Upper lobe of left lung (tissue), 6 donors: ENCODE results near the gene ARHGAP21. TPM values are rescaled to one million over a fixed set of nuclear protein-coding genes. Genes with fewer than 3 reads are reported as not detected.

Experiments used
- ATAC-seq, 2 donors: fragments of 200-7000 bp; cut with Tn5 transposase; one replicate each; pipeline ENCODE4 v1.9.1; 2022; ENCODE audit warnings: mild to moderate bottlenecking in 2 of 2, moderate library complexity in 2 of 2; ENCODE audit not compliant: low FRiP score in 2 of 2
- DNase-seq, 2 donors: peaks; one replicate each; pipeline ENCODE4 v3.0.0-alpha.2; 2019 to 2020
- H3K27ac ChIP-seq, 4 donors: fragments of 200-600 bp; sonication (generic); one replicate each; pipeline ENCODE4 v1.5.1; 2016 to 2019
- H3K27me3 ChIP-seq, 4 donors: fragments of 200-600 bp; sonication (generic); one replicate each; pipeline ENCODE4 v1.5.1; 2017 to 2019
- H3K36me3 ChIP-seq, 4 donors: fragments of 200-600 bp; sonication (generic); one replicate each; pipeline ENCODE4 v1.5.1; 2016 to 2019
- H3K4me1 ChIP-seq, 4 donors: fragments of 200-600 bp; sonication (generic); one replicate each; pipeline ENCODE4 v1.5.1; 2018 to 2019
- H3K4me3 ChIP-seq, 4 donors: fragments of 200-600 bp; sonication (generic); one replicate each; pipeline ENCODE4 v1.5.1; 2017 to 2019; ENCODE audit warnings: mild to moderate bottlenecking in 2 of 4, moderate library complexity in 1 of 4
- H3K9me3 ChIP-seq, 4 donors: fragments of 200-600 bp; sonication (generic); one replicate each; pipeline ENCODE4 v1.5.1; 2018 to 2019
- EP300 ChIP-seq, 4 donors: sonication (generic); formaldehyde crosslinking; IDR thresholded peaks; one replicate each; pipeline ENCODE4 v1.5.1; 2017; ENCODE audit warnings: antibody characterized with exemption in 4 of 4, control low read depth in 2 of 4
- POLR2A ChIP-seq, 4 donors: fragments of 450-650 bp; IDR thresholded peaks; one replicate each; pipeline ENCODE4 v1.5.1; 2016 to 2017; ENCODE audit warnings: antibody characterized with exemption in 4 of 4, mild to moderate bottlenecking in 2 of 4
- POLR2AphosphoS5 ChIP-seq, 2 donors: sonication (generic); formaldehyde crosslinking; IDR thresholded peaks; one replicate each; pipeline ENCODE4 v1.5.1; 2017; ENCODE audit warnings: antibody characterized with exemption in 2 of 2
- WGBS, 2 donors: methylation state at CpG; one replicate each; pipeline ENCODE4 v1.1.5; 2017 to 2018; 5-methylcytosine and 5-hydroxymethylcytosine counted together
- small RNA-seq, 4 donors: library from RNA; depleted of rRNA; stranded (forward); fragments of <200 nt; gene quantifications; one replicate each; pipeline ENCODE3, GENCODE V24; 2016
- total RNA-seq, 6 donors: library from RNA; depleted of rRNA in 4 of 6; stranded (reverse); fragments of >200 nt in 4 of 6; gene quantifications; one replicate each; pipeline versions ENCODE4 v1.1.0 to v1.2.1, GENCODE V29; 2016 to 2021
- TF ChIP-seq, protein P1 (sequence below), 6 experiments: fragments of 450-650 bp in 4 of 6; fragments of 200-600 bp in 2 of 6; sonication (generic) in 2 of 6; IDR thresholded peaks; one replicate each; pipeline ENCODE4 v1.5.1; 2016 to 2019; ENCODE audit warnings: antibody characterized with exemption in 6 of 6
- donor health status: DM: no; HTN: no; CAD: no; lungs with moderate emphysema.
- donor health status: DM: no; HTN: yes; CAD: no; lungs with severe emphysema.

Gene ARHGAP21
- total RNA-seq, 6 donors from 2014 or later = 63.9 to 88.8 (median 73.5) TPM

DNA sequence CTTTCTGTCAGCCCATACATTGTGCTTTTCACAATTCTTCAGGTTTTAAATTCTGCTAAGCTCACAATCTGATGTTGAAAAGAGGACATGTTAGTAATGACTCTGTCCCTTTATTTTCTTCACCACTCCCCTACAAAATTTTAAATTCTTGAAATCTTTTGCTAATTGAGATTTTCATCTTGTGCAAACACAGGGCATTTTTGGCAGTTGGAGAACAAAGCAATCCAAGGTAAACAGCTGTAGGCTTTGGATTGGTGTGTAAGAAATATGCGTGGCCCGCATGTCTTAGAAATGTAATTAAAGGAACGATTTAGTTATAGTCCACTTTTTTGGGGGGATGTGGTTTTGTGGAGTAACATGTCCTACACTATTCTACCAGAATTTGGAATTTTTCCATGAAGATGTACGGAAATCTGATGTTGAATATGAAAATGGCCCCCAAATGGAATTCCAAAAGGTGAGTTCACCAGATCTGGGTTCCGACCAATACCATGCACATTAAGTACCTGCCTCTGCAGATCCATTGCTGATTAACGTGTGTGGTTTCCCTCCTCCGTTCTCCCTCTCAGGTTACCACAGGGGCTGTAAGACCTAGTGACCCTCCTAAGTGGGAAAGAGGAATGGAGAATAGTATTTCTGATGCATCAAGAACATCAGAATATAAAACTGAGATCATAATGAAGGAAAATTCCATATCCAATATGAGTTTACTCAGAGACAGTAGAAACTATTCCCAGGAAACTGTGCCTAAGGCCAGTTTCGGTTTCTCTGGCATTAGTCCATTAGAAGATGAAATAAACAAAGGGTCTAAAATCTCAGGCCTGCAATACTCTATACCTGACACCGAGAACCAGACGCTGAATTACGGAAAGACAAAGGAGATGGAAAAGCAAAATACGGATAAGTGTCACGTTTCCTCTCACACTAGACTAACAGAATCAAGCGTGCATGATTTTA, 181.1 kb downstream of the ARHGAP21 start:
- Histone ChIP-seq H3K9me3 (no peaks in the 10 kb centered on the region), H3K36me3 (peaks cover 3 to 71% (median 26%) of the 10 kb centered on the region in 4 donors), H3K4me3 (no peak overlapping the region), H3K4me1 (no peaks in the 10 kb centered on the region), H3K27ac (no peak overlapping the region), H3K27me3 (no peaks in the 10 kb centered on the region)
- WGBS, 2 donors = 85 to 88% methylated on average over 14 of the region's 14 CpGs
- TF ChIP-seq, protein P1, sequence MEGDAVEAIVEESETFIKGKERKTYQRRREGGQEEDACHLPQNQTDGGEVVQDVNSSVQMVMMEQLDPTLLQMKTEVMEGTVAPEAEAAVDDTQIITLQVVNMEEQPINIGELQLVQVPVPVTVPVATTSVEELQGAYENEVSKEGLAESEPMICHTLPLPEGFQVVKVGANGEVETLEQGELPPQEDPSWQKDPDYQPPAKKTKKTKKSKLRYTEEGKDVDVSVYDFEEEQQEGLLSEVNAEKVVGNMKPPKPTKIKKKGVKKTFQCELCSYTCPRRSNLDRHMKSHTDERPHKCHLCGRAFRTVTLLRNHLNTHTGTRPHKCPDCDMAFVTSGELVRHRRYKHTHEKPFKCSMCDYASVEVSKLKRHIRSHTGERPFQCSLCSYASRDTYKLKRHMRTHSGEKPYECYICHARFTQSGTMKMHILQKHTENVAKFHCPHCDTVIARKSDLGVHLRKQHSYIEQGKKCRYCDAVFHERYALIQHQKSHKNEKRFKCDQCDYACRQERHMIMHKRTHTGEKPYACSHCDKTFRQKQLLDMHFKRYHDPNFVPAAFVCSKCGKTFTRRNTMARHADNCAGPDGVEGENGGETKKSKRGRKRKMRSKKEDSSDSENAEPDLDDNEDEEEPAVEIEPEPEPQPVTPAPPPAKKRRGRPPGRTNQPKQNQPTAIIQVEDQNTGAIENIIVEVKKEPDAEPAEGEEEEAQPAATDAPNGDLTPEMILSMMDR (IDR thresholded peaks at IDR 0.05) = no peak
- ATAC-seq (no peak), DNase-seq (no peak)

DNA sequence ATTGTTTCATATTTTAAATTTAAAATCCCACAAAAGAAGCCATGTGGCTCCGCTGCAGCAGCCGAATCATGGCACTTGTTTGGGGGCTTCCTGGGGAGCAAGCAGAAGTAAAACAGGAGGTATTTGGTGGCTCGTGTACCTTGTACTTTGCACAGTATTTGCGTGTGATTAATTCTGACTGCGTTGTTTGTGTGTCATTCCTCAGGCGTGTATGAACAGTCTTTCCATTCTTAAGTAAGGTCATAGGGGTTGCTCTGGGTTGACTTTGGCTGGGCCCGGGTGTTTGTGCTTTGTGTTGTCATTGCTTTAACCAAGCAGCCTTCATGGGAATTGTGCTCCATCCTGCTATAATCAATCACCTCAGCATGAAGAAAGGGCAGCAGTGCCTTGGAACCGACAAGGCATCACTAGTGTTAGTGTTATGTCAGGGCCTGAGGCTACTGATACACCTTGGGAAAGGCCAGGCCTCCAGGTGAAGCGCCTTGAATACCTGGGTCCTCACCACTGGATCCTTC, 182.4 kb downstream of the ARHGAP21 start:
- ATAC-seq = no peak
- Histone ChIP-seq H3K27me3 (no peaks in the 10 kb centered on the region), H3K4me3 (no peak overlapping the region), H3K36me3 (peaks cover 9 to 81% (median 31%) of the 10 kb centered on the region in 4 donors), H3K9me3 (no peaks in the 10 kb centered on the region), H3K4me1 (no peaks in the 10 kb centered on the region), H3K27ac (no peak overlapping the region)
- DNase-seq = no peak
- WGBS, 2 donors = 80 to 87% methylated on average over 9 of the region's 9 CpGs
- TF ChIP-seq EP300 (IDR thresholded peaks at IDR 0.05) = no peak
- TF ChIP-seq POLR2AphosphoS5 (IDR thresholded peaks at IDR 0.05) = no peak
- TF ChIP-seq POLR2A (IDR thresholded peaks at IDR 0.05) = no peak
- TF ChIP-seq, protein P1 (IDR thresholded peaks at IDR 0.05) = no peak

DNA sequence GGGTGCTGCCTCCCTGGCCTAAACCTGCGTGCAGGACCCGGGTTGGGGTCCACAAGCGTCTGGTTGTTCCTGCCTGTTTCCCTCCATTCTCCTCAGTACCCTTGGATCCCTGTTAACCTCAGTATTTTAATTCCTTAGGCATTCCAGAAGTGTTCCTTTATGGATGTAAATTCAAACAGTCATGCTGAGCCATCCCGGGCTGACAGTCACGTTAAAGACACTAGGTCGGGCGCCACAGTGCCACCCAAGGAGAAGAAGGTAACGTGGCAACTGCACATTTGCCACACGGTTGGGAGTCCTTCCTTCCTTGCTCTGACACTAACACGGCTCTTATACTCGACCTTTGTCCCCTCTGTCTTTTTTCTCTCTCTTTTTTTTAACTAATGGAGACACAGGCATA, 187.1 kb downstream of the ARHGAP21 start:
- ATAC-seq = no peak
- Histone ChIP-seq H3K27ac (no peak overlapping the region), H3K9me3 (no peaks in the 10 kb centered on the region), H3K27me3 (no peaks in the 10 kb centered on the region), H3K36me3 (peaks cover 15 to 77% (median 45%) of the 10 kb centered on the region in 4 donors), H3K4me1 (no peaks in the 10 kb centered on the region), H3K4me3 (no peak overlapping the region)
- no peak for DNase-seq
- TF ChIP-seq, protein P1 (IDR thresholded peaks at IDR 0.05) = no peak
- TF ChIP-seq POLR2AphosphoS5 (IDR thresholded peaks at IDR 0.05) (no peak), POLR2A (IDR thresholded peaks at IDR 0.05) (no peak), EP300 (IDR thresholded peaks at IDR 0.05) (no peak)
- WGBS, 2 donors = 88% methylated on average over 11 of the region's 11 CpGs

DNA sequence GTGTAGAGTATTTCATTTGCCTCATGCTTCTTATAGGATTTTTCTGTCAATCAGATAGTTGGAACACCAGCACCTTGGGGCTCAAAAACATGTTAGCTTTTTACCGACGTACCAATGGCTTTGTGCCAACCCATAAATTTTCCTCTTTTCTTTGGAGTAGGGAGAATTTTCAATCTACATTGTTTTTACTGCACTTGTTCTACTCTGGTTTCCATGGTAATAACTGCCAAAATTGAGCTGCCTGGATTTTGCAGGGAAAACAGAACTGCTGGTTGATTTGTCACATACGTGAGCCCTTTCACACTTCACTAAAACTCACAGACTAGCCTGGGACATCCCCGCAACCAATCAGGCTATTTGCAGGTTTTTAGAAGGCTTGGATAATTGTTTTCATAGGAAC, 189.7 kb downstream of the ARHGAP21 start:
- Histone ChIP-seq H3K9me3 (no peaks in the 10 kb centered on the region), H3K4me3 (no peak overlapping the region), H3K27me3 (no peaks in the 10 kb centered on the region), H3K27ac (no peak overlapping the region), H3K4me1 (no peaks in the 10 kb centered on the region), H3K36me3 (peaks cover 15 to 70% (median 40%) of the 10 kb centered on the region in 4 donors)
- TF ChIP-seq POLR2A (IDR thresholded peaks at IDR 0.05) = no peak
- TF ChIP-seq POLR2AphosphoS5 (IDR thresholded peaks at IDR 0.05) = no peak
- ATAC-seq (no peak), DNase-seq (no peak)
- WGBS, 2 donors = 79 to 96% methylated on average over 4 of the region's 4 CpGs

Small RNA genes within 50 kb of the gene (small RNA-seq; reads per million reads assigned to genes)
- gene RNA5SP305 = 0 reads per million in 4 donors

Other genes with a start within 250 kb of the ARHGAP21 start
- 1 to 10 TPM in 5 of 6 donors, under 1 TPM in 1; 0.91 to 3.9 (median 2.3) TPM for gene PRTFDC1, start 228.7 kb upstream of the ARHGAP21 start, total RNA-seq